GM12892 (cell line): ENCODE results near the gene TMEM120B.

Experiments
- POLR2A ChIP-seq: IDR thresholded peaks from 2 replicates; pipeline ENCODE4 v1.6.1; 2011; ENCODE audit warnings: low read depth, low read length, control low read depth
- TAF1 ChIP-seq: IDR thresholded peaks from 2 replicates; pipeline ENCODE4 v1.6.1; 2011; ENCODE audit warnings: low read depth, mild to moderate bottlenecking, control low read depth, low read length, borderline replicate concordance

- no peak for TF ChIP-seq TAF1
- TF ChIP-seq POLR2A: no peak
These were observed 106.8 kb downstream of the TMEM120B start for GRCh38 chr12:121819212-121819949.
